ENCODE results near the gene MMP25. TPM values are rescaled to one million over a fixed set of nuclear protein-coding genes. Genes with fewer than 3 reads are reported as not detected.

MMP25 gene
- total RNA-seq, 1 donor from 2014 or later = 0.89 TPM

GRCh38 chr16:3101018-3101840, 54.9 kb downstream of the MMP25 start:
- no peak for DNase-seq (ENCODE audit: low read depth)
- H3K27ac Mint-ChIP-seq (ENCODE audit: unreplicated experiment) = no peak overlapping the region
- no peak overlapping the region for H3K4me3 Mint-ChIP-seq (ENCODE audit: unreplicated experiment)
- no peaks in the 10 kb centered on the region for H3K36me3 ChIP-seq (ENCODE audit: insufficient read depth, low read length)
- H3K4me1 ChIP-seq (ENCODE audit: insufficient read depth, low read length) = peaks cover 6% of the 10 kb centered on the region
- H3K27me3 Mint-ChIP-seq (ENCODE audit: low read depth, unreplicated experiment) = peaks cover 22% of the 10 kb centered on the region
- no peaks in the 10 kb centered on the region for H3K9me3 ChIP-seq (ENCODE audit: insufficient read depth, low read depth, low read length)
- no peak overlapping the region for H2AFZ ChIP-seq (ENCODE audit: low read depth, low read length)
- no peak overlapping the region for H3K4me3 ChIP-seq (ENCODE audit: insufficient read depth, low read depth, low read length)
- H3K27ac ChIP-seq (ENCODE audit: low read depth, low read length) = no peak overlapping the region
- H3K36me3 Mint-ChIP-seq (ENCODE audit: low read depth, unreplicated experiment) = no peaks in the 10 kb centered on the region
- peaks cover 5% of the 10 kb centered on the region for H3K4me1 Mint-ChIP-seq (ENCODE audit: low read depth, unreplicated experiment)
- no peak for FAIRE-seq
- peaks cover 14% of the 10 kb centered on the region for H3K27me3 ChIP-seq (ENCODE audit: insufficient read depth, low read length)
- H3K79me2 ChIP-seq (ENCODE audit: insufficient read depth, low read length) = no peaks in the 10 kb centered on the region
- TF ChIP-seq CTCF (IDR thresholded peaks at IDR 0.05; ENCODE audit: insufficient read depth, low read depth, low read length) (peak; percentile 47), EZH2 (IDR thresholded peaks at IDR 0.05; ENCODE audit: insufficient read depth, low read length) (no peak)
- no peak overlapping the region for H3K9ac ChIP-seq (ENCODE audit: low read length)
- no peaks in the 10 kb centered on the region for H4K20me1 ChIP-seq (ENCODE audit: insufficient read depth, low read length)
- H3K9me3 Mint-ChIP-seq (ENCODE audit: unreplicated experiment) = peaks cover 5% of the 10 kb centered on the region
- no peak overlapping the region for H3K4me2 ChIP-seq (ENCODE audit: low read length)

GRCh38 chr16:3101841-3102470, 55.6 kb downstream of the MMP25 start:
- Mint-ChIP-seq H3K27me3 (ENCODE audit: low read depth, unreplicated experiment) (peaks cover 22% of the 10 kb centered on the region), H3K9me3 (ENCODE audit: unreplicated experiment) (peaks cover 5% of the 10 kb centered on the region), H3K4me3 (ENCODE audit: unreplicated experiment) (no peak overlapping the region), H3K36me3 (ENCODE audit: low read depth, unreplicated experiment) (no peaks in the 10 kb centered on the region), H3K4me1 (ENCODE audit: low read depth, unreplicated experiment) (peaks cover 5% of the 10 kb centered on the region), H3K27ac (ENCODE audit: unreplicated experiment) (no peak overlapping the region)
- DNase-seq (ENCODE audit: low read depth) (no peak), FAIRE-seq (no peak)
- no peaks in the 10 kb centered on the region for H3K79me2 ChIP-seq (ENCODE audit: insufficient read depth, low read length)
- peaks cover 6% of the 10 kb centered on the region for H3K4me1 ChIP-seq (ENCODE audit: insufficient read depth, low read length)
- H3K4me3 ChIP-seq (ENCODE audit: insufficient read depth, low read depth, low read length) = no peak overlapping the region
- peaks cover 14% of the 10 kb centered on the region for H3K27me3 ChIP-seq (ENCODE audit: insufficient read depth, low read length)
- no peak for TF ChIP-seq EZH2 (IDR thresholded peaks at IDR 0.05; ENCODE audit: insufficient read depth, low read length)
- TF ChIP-seq CTCF (IDR thresholded peaks at IDR 0.05; ENCODE audit: insufficient read depth, low read depth, low read length) = no peak
- no peaks in the 10 kb centered on the region for H4K20me1 ChIP-seq (ENCODE audit: insufficient read depth, low read length)
- H3K4me2 ChIP-seq (ENCODE audit: low read length) = no peak overlapping the region
- H3K9me3 ChIP-seq (ENCODE audit: insufficient read depth, low read depth, low read length) = no peaks in the 10 kb centered on the region
- no peak overlapping the region for H3K27ac ChIP-seq (ENCODE audit: low read depth, low read length)
- no peak overlapping the region for H3K9ac ChIP-seq (ENCODE audit: low read length)
- H3K36me3 ChIP-seq (ENCODE audit: insufficient read depth, low read length) = no peaks in the 10 kb centered on the region
- no peak overlapping the region for H2AFZ ChIP-seq (ENCODE audit: low read depth, low read length)
